ENCODE measurements around the gene FNDC11. TPM values are rescaled to one million over a fixed set of nuclear protein-coding genes. Genes with fewer than 3 reads are reported as not detected.
A peak's percentile ranks its signal among the peaks of the same experiment; 100 is the strongest.

FNDC11 gene
- polyA plus RNA-seq, 2 of the 4 experiments (the other 2 are of a cell fraction): 0.14 to 0.18 TPM

GRCh38 chr20:63521602-63522001 lies 32.4 kb upstream of the FNDC11 start:
- ATAC-seq (no peak), DNase-seq (ENCODE audit: low read depth in 1 of 2, low spot score in 1 of 2) (no peak), FAIRE-seq (no peak)
- Histone ChIP-seq H3K27ac (peak overlapping the region; percentile 88 to 95), H3K4me2 (peak overlapping the region; percentile 93), H3K9me3 (peaks cover 13% of the 10 kb centered on the region), H3K4me3 (peak overlapping the region; percentile 83), H3K4me1 (peaks cover 10% of the 10 kb centered on the region; the same call in 2 of the 3 replicates)
- TF ChIP-seq HOXB13 (CRISPR knock-in tag; IDR thresholded peaks at IDR 0.05; ENCODE audit: low read depth): no peak
- TF ChIP-seq EHMT2 (IDR thresholded peaks at IDR 0.05; ENCODE audit: low read depth): no peak
- no peak for TF ChIP-seq RCOR1 (IDR thresholded peaks at IDR 0.05; ENCODE audit: low read depth, low read length)
- no peak for TF ChIP-seq JUNB (IDR thresholded peaks at IDR 0.05)
- TF ChIP-seq RARB (CRISPR knock-in tag; IDR thresholded peaks at IDR 0.05): no peak
- TF ChIP-seq FOXS1 (CRISPR knock-in tag; IDR thresholded peaks at IDR 0.05): no peak
- TF ChIP-seq ZC3H11A (IDR thresholded peaks at IDR 0.05): no peak
- TF ChIP-seq PHF8 (IDR thresholded peaks at IDR 0.05; ENCODE audit: borderline replicate concordance, low read depth): no peak
- TF ChIP-seq POLR2AphosphoS2 (conservative IDR thresholded peaks at IDR 0.05; ENCODE audit: low read length): no peak
- no peak for TF ChIP-seq NFE2L2 (conservative IDR thresholded peaks at IDR 0.05; ENCODE audit: low read length)
- no peak for TF ChIP-seq NR3C1 (IDR thresholded peaks at IDR 0.05)
- no peak for TF ChIP-seq TFCP2L1 (CRISPR knock-in tag; IDR thresholded peaks at IDR 0.05)
- no peak for TF ChIP-seq TP53 (CRISPR knock-in tag; IDR thresholded peaks at IDR 0.05)
- no peak for TF ChIP-seq FOSB (CRISPR knock-in tag; IDR thresholded peaks at IDR 0.05)
- ChIA-PET CTCF (interaction anchor here (1.5 to 6.8 kb wide), 6 partner anchors 9 to 298 kb away, joined by 3 to 75 read pairs (median 6); partner anchors contain the start of genes EEF1A2 and PTK6), POLR2A (interaction anchor here (0.6 to 4.4 kb wide), 20 partner anchors 9 to 541 kb away, joined by 3 to 62 read pairs (median 5); partner anchors contain the start of genes EEF1A2, HELZ2, PRPF6 and PTK6)
- WGBS (ENCODE audit: missing lambda C conversion rate): 73% methylated on average over 16 of the region's 23 CpGs

- 79% methylated on average over 9 of the region's 13 CpGs for WGBS (ENCODE audit: missing lambda C conversion rate)
- Histone ChIP-seq H3K9me3 (peaks cover 13% of the 10 kb centered on the region), H3K4me3 (no peak overlapping the region), H3K4me1 (peaks cover 10% of the 10 kb centered on the region; the same call in 2 of the 3 replicates), H3K4me2 (peak overlapping the region; percentile 93; the same call in 2 of the 3 replicates), H3K27ac (no peak overlapping the region)
- ChIA-PET CTCF (interaction anchor here (0.7 to 6.8 kb wide), 5 partner anchors 9 to 579 kb away, joined by 3 to 75 read pairs (median 7); partner anchors contain the start of genes EEF1A2 and PTK6), POLR2A (interaction anchor here (4.4 kb wide), 1 partner anchor 14 kb away, joined by 62 read pairs; the partner anchor contains the start of gene PTK6)
- ATAC-seq: no peak
- TF ChIP-seq HOXA7 (CRISPR knock-in tag; IDR thresholded peaks at IDR 0.05) (no peak), SMC3 (IDR thresholded peaks at IDR 0.05) (no peak), NPAS2 (CRISPR knock-in tag; IDR thresholded peaks at IDR 0.05; ENCODE audit: borderline replicate concordance) (no peak), TP53 (CRISPR knock-in tag; IDR thresholded peaks at IDR 0.05) (no peak), RNF2 (IDR thresholded peaks at IDR 0.05; ENCODE audit: borderline replicate concordance, low read depth) (no peak), CBX2 (IDR thresholded peaks at IDR 0.05; ENCODE audit: borderline replicate concordance, low read depth) (no peak), FOSL2 (IDR thresholded peaks at IDR 0.05) (no peak), FOSL2 (CRISPR knock-in tag; IDR thresholded peaks at IDR 0.05) (no peak)
- FAIRE-seq: no peak
- DNase-seq (ENCODE audit: low read depth in 1 of 2, low spot score in 1 of 2): no peak
Measured at GRCh38 chr20:63522091-63522868, 31.7 kb upstream of the FNDC11 start.

GRCh38 chr20:63522981-63523611 lies 30.9 kb upstream of the FNDC11 start:
- ChIA-PET POLR2A (interaction anchor here (1.0 to 4.4 kb wide), 2 partner anchors 13 to 26 kb away, joined by 3 to 62 read pairs; partner anchors contain the start of gene PTK6), CTCF (interaction anchor here (0.7 to 6.8 kb wide), 6 partner anchors 14 to 602 kb away, joined by 3 to 75 read pairs (median 4); partner anchors contain the start of genes EEF1A2 and PTK6)
- TF ChIP-seq HDAC2 (IDR thresholded peaks at IDR 0.05): no peak
- no peak for TF ChIP-seq SREBF2 (IDR thresholded peaks at IDR 0.05)
- no peak for TF ChIP-seq PBX3 (IDR thresholded peaks at IDR 0.05)
- no peak for TF ChIP-seq TFCP2L1 (CRISPR knock-in tag; IDR thresholded peaks at IDR 0.05)
- no peak for TF ChIP-seq SMC3 (IDR thresholded peaks at IDR 0.05)
- TF ChIP-seq NFE2L2 (conservative IDR thresholded peaks at IDR 0.05; ENCODE audit: low read length): no peak
- no peak overlapping the region for H3K4me3 ChIP-seq
- DNase-seq (ENCODE audit: low read depth in 1 of 2, low spot score in 1 of 2) (no peak), ATAC-seq (no peak), FAIRE-seq (no peak)
- no peak overlapping the region for H3K4me2 ChIP-seq
- H3K4me1 ChIP-seq: peaks cover 10% of the 10 kb centered on the region; the same call in 2 of the 3 replicates
- H3K27ac ChIP-seq: no peak overlapping the region
- WGBS (ENCODE audit: missing lambda C conversion rate): 91% methylated on average over 8 of the region's 11 CpGs
- H3K9me3 ChIP-seq: peaks cover 13% of the 10 kb centered on the region
